HG02870 (cell line): ENCODE measurements around the gene OLFML2B.
"Not testable (repeated sequence)": the region's sequence is repeated elsewhere in the genome, so short reads cannot be mapped to it uniquely, and the experiment has no call there.

Experiments
- ATAC-seq: cut with Tn5 transposase; IDR thresholded peaks from one replicate; pipeline ENCODE4 v1.9.1; 2021; ENCODE audit warnings: mild to moderate bottlenecking, moderate library complexity; ENCODE audit not compliant: unreplicated experiment

OLFML2B gene

DNA sequence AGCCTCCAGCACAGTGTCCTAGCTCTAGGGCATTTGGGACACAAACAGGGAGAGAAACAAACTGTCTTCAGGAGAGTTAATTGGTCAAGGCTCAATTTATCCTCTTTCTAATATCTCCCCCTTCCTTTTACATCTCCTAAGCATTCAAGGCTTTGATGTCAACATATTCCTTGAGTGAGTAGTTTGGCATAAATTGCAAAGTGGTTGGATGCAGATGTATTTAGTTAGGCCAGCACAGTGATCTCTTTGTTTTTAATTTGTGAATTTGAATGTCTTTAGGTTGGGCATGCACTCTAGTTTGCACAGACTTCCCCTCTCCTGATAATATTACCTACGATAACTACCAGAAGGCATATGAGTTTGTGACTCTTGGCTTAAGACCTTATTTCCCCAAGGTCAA is 12.5 kb upstream of the OLFML2B start:
- ATAC-seq, result no peak

DNA sequence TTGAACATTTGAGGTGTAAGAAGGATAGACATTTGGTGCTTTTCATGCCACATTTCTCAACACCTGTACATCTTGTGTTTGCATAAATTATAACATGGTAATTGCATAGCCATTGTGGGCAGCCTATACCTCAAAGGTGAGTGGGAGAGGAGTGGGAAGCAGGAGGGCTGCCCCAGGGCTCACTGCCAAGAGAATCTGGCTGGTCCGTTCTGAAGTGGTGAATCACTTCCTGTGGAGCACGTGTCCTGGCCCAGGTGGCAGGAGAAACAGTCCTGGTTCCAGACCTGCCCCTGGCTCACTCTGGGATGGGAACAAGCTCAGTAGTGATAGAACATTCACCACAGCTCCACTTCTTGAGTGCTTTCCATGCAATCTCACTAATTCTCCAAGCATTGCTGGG is 11.6 kb upstream of the OLFML2B start:
- no peak for ATAC-seq

DNA sequence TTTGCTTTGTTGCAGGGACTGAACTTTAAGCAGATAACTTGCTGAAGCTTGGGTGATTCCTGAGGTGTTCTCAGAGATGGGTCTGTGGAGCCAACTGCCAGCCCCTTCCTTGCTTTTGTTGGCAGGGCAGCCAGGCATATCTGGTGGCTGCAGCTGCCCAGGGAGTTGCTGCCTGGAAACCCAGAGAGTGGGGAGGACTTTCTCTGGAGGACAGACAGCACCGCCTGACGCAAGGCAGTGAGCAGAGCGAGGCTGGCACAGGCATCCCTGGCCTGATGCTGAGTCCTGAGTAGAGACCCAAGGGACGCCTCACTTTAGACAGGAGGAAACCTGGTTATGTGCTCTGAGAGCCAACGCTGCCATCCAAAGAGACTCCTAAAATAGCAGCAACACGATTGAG is 9.8 kb upstream of the OLFML2B start:
- no peak for ATAC-seq

DNA sequence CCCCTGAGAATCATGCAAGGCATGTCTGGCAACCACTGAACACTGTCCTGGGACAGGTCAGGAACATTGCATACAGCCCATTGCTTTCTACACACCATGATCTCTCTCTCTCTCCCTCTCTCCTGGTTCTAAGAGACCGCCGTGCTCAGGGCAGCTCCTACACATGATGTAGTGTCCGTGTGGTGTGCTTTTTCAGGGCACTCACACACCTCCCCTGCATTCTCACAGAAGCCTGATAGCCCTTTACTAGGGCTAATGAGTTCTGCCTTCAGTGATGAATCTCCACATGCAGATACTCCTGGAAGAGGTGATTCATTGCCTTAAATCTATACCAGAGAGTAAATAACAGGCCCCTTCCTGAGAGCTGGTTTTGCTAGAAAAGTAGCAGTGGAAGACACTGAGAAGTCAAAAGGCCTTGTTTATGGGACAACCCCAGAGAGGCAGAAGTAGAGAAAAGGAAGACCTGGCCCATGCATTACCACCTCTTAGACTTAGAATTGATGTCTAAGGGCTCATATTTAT is 7.2 kb upstream of the OLFML2B start:
- no peak for ATAC-seq

DNA sequence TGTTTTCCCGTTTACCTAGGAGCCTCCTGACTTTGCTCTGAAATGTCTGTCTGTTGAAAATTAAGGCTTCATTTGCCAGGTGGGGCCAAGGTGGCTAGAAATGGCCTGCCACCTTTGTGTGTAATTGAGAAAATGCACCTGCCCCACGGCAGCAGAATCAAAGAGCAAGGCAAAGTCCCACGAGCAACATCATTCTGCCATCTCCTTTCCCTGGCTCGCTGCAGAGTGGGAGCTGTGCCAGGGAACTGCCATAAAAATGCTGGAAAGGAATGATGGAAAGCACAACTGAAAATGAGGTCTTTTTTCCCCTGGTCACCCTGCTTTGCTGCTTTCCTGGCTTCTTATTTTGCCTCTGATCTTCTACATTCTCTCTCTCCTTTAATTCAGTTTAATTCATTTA is 5.5 kb upstream of the OLFML2B start:
- ATAC-seq, result no peak

DNA sequence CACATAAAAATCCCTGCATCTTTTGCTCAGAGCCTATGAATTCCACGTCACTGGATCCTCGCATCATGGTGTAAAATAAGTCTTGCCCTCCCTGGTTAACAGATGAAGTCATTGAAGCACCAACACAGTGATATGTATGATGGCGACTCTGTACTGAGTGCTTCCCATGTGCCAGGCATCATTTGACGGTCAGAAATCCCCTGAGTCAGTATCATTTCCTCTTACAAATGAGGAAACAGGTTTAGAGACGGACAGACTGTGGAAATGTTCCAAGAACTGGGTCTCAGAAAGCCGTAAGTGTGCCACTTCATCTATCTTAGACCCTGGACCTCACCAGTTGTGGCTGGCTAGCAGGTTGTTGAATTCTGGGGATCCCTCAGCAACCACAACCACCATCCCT is 5.1 kb upstream of the OLFML2B start:
- no peak for ATAC-seq

DNA sequence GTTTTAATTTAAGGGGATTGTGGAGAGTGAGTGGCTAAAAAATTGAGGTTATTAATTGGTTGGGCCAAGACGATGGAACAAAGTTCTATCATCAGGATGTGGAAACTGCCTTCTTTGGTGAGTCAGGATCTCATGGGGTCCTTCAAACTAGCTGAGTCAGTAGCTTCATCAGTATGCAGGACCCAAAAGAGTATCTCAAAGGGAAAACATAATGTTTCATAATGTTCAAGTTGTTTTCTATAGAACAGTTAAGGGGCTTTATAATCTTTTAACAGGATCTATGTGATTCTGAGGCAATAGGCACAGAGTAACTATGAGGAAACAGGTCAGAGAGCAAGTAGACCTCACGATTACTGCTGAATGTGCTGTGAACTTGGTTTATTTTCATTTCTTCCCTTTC is 3.2 kb upstream of the OLFML2B start:
- ATAC-seq, result no peak

DNA sequence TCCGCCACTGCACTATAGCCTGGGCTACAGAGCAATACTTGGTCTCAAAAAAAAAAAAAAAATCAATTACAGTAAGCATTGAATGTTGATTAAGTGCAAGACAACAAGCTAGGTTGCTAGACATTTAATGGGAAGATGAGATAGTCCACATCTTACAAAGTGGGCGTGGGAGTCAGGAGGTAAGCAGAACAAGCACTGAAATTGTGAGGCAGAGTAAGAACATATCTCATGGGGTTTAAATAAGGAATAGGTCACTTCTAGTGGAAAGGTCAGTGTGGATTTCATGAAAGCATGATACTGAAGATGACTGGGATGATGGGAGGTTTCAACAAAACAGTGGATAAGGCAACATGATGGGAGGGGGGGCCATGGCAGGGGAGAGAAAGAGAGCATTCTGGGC is 1.9 kb upstream of the OLFML2B start:
- ATAC-seq, result no peak

DNA sequence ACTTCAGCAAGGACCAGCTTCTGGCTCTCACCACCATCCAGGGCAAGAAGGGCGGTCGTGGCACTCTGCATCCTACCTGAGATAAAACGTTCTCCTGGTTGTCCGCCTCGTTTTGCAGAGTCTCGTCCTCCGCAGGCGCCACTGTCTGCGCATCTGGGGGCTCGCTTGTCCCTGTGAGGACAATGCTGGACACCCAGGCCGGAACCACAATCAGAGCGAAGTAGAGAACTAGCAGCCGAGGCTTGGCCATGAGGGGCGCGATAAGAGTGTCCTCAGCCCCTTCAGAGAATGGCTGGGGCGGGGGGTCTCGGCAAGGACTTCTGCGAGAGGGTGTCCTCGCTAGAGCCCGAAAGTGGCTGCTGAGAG is 505 bp downstream of the OLFML2B start:
- ATAC-seq, result no peak

DNA sequence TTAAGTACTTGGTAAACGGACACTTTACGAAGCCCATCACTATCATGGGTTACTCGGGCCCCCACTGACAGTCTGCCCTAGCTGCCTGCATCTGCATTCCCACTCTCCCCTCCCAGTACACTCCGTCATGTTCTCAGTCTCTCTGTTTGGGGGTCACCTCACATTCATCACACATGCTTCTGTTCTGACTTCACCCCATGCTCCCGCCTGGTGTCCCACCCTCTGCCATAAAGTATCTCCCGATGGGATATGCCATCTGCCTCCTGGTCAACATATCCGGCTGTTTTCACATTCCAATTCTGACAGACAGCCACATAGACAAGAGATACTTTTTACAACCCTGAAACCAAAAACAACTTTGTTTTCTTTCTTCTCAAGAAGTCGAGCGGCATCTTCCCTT is 1.0 kb downstream of the OLFML2B start:
- ATAC-seq, result no peak

DNA sequence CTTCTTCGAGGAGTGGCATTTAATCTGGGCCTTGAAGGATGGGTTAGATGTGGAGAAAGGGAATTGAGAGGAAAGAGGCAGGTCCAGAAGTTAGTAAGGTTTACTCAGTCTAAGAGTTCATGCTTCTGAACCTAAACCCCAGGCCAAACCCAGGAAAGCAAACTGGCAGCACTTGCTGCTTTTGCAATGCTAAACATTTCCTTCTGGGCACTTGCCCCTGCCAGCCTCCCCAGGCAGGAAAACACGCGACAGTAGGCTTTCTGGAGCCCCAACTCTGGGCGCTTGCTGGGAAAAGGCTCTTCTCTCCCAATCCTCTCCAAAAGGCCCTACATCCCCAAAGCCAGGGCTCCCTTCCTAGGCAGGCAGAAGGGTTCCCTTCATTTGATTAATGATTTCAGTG is 2.5 kb downstream of the OLFML2B start:
- ATAC-seq, result no peak

DNA sequence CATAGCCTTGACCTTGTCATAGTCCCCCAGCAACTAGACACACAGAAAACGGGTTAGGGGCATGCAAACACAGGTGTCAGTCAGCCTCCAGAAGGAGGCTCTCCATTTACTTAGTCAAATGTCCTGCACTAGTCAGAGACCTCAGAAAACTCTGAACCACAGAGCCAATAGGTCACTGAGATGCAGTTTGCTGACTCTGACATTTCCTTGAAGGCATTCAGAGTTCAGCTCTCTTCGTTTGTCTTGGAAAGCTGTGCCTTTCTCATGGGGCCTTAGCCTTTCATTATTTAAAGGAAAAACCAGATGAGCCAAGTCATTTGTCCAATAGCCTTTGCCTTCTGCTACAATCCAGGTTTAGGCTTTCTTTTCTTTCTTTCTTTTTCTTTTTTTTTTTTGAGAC is 3.5 kb downstream of the OLFML2B start:
- ATAC-seq, result no peak

DNA sequence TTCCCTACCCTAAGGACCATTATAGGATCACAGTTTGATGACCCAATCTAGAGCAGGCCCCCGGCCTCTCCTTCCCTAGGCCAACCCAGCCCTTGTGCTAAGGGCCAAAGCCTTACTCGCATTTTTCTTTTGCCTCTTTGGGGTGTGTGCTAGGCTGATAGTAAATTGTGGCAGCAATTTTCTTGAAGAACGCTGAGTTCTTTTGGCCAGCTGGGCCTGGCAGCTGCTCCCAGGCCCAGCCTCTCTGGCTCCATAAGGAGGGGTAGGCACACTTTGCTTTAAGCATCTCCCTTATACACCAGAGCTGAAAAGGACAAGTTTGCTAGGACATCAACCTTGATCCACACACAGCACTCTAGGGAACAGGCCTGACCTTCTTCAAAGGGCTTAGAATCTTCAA is 4.2 kb downstream of the OLFML2B start:
- no peak for ATAC-seq

DNA sequence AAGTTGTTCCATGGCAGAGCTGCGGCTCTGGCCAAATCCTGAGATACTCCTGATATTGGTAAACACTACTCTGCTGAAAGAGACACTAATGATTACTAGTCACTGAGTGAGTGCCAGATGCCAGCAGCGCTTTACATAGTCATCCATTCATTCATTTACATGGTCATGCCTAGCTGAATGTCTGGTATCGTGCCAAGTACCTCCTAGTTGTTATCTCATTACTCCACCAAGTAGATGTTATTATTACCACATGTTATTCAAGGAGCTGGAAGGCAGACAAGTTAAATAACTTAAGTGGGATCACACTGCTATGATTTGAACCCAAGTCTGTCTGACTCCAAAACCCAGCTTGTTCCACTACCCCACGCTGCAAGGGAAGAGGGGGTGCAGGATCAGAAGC is 4.7 kb downstream of the OLFML2B start:
- no peak for ATAC-seq

DNA sequence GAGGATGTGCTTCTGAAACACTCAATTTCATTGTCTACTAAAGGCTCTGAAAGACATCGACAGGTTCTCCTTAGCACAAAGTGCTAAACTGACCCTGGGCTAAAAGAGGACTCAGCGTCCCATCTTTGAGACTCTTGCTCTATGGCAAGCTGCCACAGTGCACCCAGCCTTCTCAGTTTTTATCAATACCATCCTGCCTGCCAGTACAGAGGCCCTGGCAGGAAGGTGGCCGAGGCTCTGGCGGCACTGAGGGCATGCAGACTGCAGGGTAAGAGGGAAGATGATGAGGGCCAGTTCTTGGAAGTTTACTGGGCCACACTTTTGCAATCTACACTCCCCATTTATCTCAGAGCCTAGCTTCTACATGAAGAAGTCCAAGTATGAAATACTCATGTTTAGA is 5.3 kb downstream of the OLFML2B start:
- no peak for ATAC-seq

DNA sequence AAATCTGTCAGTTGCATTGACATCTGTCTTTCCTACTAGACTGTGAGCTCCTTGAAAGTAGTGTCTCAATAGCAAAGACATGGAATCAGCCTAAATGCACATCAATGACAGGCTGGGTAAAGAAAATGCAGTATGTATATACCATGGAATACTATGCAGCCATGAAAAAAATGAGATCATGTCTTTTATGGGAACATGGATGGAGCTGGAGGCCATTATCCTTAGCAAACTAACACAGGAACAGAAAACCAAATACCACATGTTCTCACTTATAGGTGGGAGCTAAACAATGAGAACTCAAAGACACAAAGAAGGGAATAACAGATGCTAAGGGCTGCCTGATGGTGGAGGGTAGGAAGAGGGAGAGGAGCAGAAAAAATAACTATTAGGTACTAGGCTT is 5.9 kb downstream of the OLFML2B start:
- ATAC-seq, result not testable (repeated sequence)

DNA sequence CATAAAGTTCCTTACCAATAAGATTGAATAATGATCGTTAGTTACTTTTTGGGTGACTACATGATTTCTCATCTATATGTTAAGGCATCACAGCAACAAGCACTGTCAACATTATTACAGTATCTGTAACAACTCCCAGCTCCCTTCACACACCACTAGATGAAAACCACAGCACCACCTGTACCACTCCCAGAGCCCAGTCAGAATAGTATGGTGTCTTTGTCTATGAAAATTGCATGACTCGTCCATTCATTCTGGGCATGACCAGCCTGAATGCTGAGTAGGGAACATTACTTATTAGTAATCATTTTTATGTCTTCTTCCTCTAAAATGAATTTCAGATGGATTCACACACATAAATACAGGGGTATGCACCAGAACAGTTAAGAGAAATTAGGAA is 7.0 kb downstream of the OLFML2B start:
- no peak for ATAC-seq

DNA sequence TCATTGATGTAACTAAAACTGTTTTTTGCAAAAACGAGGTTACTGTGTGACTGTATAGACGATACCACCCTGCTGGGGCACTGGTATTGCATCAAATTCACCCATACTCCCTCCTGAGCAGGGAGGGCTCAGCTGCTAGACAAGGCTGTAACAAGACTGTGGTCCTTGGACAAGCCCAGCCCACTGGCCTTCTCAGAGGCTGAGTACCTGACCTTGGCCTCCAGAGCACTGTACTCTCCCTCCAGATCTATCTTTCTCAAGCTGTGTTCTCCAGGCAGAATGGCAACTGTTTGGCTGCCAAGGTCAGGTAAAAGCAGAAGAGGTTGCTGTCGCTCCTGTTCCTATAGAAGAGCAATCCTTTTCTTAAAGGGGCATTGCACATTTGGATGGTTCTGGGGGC is 8.5 kb downstream of the OLFML2B start:
- ATAC-seq, result no peak

DNA sequence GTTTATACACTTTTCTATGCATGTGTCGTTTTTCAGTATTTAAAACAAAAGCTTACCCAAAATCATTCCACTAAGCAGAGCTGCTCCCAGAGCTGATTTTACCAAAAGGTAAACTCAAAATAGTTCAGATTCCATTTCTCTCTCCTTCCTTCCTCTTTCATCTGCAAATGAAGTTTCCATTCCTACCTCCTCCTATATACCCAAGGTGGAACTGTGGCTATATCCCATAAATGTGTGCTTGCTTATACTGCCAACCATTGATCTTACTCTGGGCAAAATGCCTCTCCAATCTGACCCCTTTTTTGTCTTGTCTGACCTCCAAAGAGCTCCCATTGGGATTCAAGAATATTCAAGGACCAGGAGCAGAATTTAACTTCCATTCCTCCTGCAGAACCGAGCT is 9.5 kb downstream of the OLFML2B start:
- no peak for ATAC-seq

DNA sequence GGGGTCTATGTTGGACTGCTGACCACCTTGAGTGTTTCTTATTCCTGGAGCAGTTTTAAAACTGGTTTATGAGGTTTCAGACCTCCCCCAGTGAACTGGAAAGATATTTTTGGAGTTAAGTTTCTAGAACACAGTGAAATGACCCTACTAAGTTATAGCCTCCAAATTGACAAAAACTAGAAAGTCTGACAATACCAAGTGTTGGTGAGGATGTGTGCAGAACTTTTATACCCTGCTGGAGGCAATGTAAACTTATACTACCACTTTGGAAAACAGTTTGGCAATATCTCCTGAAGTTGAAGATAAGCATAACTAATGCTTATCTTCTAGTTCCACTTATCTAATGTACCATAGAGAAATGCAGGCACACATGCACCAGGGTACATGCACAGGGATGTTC is 10.4 kb downstream of the OLFML2B start:
- no peak for ATAC-seq

DNA sequence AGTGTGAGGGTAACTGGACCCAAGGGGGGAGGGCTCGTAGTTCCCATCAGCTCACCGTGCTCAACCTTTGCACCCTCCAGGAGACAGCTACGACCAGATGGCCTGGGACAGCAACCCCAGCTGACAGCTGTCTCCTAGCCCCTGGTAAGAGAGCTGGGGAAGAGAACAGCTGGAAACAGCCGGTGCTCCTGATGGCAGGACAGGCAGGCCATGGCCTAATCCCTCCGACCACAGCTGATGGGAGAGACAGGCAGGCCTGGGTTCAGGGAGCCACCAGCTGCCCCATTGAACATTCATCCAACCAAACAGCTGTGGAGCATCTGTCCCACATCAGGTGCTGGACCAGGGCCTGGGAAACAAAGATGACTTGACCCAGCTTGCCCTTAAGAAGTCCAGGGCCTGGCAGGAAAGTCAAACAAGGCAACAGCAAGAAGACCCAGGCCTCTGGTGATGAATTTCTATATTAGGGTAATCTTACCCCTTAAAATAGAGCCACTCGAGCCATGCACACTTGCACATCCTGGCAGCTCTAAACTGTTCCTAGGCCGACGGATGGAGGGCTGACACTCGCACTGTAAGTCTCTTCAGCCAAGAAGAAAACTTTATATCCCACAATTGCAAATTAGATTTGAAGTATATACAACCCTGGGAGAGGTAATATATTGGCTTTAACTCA is 12.2 kb downstream of the OLFML2B start:
- ATAC-seq, result no peak

DNA sequence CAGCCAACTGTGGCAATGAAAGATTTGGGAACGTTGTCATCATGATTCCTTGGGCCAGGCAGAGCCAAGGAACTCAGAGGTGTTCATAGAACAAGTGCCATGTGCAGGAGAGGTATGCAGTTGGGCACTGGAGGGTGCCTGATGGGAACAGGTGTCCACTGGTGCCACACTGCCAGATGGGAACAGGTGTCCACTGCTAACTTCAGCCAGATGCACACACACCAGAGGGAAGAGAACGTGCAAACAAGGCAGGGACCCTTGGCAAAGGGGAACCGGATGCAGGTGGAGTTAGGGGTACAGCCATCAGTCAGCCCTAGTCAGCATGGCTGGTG is 13.5 kb downstream of the OLFML2B start:
- no peak for ATAC-seq

DNA sequence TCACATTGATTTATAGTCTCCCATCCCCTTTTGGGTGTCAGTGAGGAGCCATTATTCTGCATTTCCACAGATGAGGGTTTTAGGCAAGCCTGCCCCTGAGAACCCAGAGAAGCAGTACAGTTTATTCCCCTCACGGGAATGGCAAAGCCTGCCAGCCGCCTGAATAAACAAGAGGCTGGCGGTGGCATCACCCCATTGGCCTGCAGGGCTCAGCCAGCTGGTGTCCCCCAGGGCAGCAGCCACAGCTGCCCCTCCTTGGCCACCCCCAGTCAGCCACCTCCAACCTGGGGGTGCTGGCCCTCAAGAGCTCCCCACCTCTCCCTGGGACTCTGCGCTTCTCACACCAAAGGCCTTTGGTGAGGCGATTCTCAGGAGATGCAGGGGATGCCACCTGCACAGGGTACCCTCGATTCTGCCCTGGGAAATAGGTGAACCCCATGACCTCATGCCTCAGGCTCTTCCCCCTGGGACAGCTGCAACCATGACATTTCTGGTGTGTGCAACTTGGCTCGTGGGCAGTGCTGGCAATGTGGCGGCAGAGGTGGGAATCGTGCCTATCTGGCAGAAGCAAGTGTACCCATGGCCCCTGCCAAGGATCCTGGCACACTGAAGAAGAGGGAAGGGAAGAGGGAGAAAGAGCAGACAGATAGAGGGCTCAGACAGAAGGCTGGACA is 14.0 kb downstream of the OLFML2B start:
- ATAC-seq, result no peak
